Immature natural killer cell (primary cell): ENCODE data around the gene ARL5A. TPM values are rescaled to one million over a fixed set of nuclear protein-coding genes. Genes with fewer than 3 reads are reported as not detected.
A peak's percentile ranks its signal among the peaks of the same experiment; 100 is the strongest.

Experiments
- DNase-seq, 3 donors: peaks; one replicate each; pipeline ENCODE4 v3.0.0; 2022; ENCODE audit warnings: mixed read lengths in 1 of 3
- H3K27ac Mint-ChIP-seq, 6 donors: one replicate each; pipeline ENCODE4 v1.8.0; 2020; ENCODE audit warnings: mixed read lengths in 6 of 6, mild to moderate bottlenecking in 5 of 6, inconsistent platforms in 4 of 6, moderate library complexity in 3 of 6
- H3K27me3 Mint-ChIP-seq, 3 donors: one replicate each; pipeline ENCODE4 v1.8.0; 2020 to 2021; ENCODE audit warnings: low read depth in 3 of 3, mild to moderate bottlenecking in 3 of 3, mixed read lengths in 3 of 3, moderate library complexity in 3 of 3, inconsistent platforms in 1 of 3
- H3K36me3 Mint-ChIP-seq, 3 donors: one replicate each; pipeline ENCODE4 v1.8.0; 2020; ENCODE audit warnings: mixed read lengths in 3 of 3, inconsistent platforms in 2 of 3, mild to moderate bottlenecking in 2 of 3
- H3K4me1 Mint-ChIP-seq, 2 donors: one replicate each; pipeline ENCODE4 v1.8.0; 2020; ENCODE audit warnings: inconsistent platforms in 2 of 2, mild to moderate bottlenecking in 2 of 2, mixed read lengths in 2 of 2, moderate library complexity in 1 of 2
- H3K4me3 Mint-ChIP-seq, 5 donors: one replicate each; pipeline ENCODE4 v1.8.0; 2020; ENCODE audit warnings: mild to moderate bottlenecking in 5 of 5, mixed read lengths in 5 of 5, inconsistent platforms in 3 of 5, moderate library complexity in 3 of 5
- H3K9me3 Mint-ChIP-seq, 6 donors: one replicate each; pipeline ENCODE4 v1.8.0; 2020; ENCODE audit warnings: mild to moderate bottlenecking in 6 of 6, mixed read lengths in 6 of 6, inconsistent platforms in 4 of 6, moderate library complexity in 3 of 6
- polyA plus RNA-seq, 3 donors: library from polyadenylated mRNA; unstranded; fragments of 300-500 nt; fragmentation: Illumina TruSeq; gene quantifications; one replicate each; pipeline ENCODE4 v1.2.3, GENCODE V29; 2021

Gene ARL5A
- polyA plus RNA-seq, 3 donors from 2014 or later = 55.4 to 143 (median 82.1) TPM

DNA sequence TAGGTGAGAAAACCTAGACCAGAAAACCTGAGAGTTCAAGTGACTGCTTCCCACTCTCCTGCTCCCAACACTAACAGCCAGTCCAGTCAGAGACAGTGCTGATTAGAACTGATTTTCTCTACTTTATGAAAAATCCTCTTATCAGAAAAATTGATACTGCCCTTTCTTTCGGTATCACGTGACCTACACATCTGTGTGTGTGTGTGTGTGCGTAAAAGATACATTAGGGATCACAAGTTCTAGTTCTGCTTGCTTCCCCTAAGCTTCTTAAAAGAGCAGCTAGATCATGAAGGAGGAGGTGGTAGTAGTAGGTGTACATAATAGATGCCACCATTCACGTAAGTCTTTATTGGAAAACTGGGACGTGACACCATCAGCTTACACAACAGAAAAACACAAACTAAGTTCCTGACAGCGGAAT lies 1.5 kb downstream of the ARL5A start:
- Mint-ChIP-seq H3K36me3 (no peaks in the 10 kb centered on the region), H3K4me1 (peaks cover 63 to 70% of the 10 kb centered on the region in 2 donors), H3K27me3 (peaks cover 9 to 22% (median 14%) of the 10 kb centered on the region in 3 donors), H3K27ac (peak overlapping the region; percentile 84 to 97 (median 94)), H3K4me3 (peak overlapping the region; percentile 86 to 98 (median 92)), H3K9me3 (no peaks in the 10 kb centered on the region)
- peak in 1 of 3 donors; percentile 5 for DNase-seq

DNA sequence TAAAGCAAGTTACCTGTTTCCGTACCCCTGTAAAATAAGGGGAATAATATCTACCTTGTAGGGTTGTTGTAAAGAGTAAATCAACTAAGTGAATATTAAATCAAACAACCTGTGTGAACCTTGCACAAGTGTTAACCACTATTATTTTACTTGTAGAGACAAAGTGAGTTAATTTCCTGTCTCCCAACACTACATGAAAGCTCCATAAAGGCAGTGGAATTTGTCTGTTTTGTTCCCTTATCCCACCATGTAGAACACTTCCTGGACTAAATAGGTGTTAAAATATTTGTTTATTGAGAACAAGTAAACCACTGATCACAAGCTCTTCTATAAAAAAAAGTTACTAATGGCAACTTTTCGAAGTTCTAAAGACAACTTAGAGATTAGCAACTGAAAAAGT lies 3.3 kb downstream of the ARL5A start:
- peak overlapping the region in 1 of 6 donors; percentile 94 for H3K27ac Mint-ChIP-seq
- no peaks in the 10 kb centered on the region for H3K9me3 Mint-ChIP-seq
- peaks cover 76 to 83% of the 10 kb centered on the region in 2 donors for H3K4me1 Mint-ChIP-seq
- DNase-seq = no peak
- peak overlapping the region in 3 of 5 donors; percentile 31 to 38 (median 36) for H3K4me3 Mint-ChIP-seq
- peaks cover 9 to 22% (median 14%) of the 10 kb centered on the region in 3 donors for H3K27me3 Mint-ChIP-seq
- no peaks in the 10 kb centered on the region for H3K36me3 Mint-ChIP-seq

DNA sequence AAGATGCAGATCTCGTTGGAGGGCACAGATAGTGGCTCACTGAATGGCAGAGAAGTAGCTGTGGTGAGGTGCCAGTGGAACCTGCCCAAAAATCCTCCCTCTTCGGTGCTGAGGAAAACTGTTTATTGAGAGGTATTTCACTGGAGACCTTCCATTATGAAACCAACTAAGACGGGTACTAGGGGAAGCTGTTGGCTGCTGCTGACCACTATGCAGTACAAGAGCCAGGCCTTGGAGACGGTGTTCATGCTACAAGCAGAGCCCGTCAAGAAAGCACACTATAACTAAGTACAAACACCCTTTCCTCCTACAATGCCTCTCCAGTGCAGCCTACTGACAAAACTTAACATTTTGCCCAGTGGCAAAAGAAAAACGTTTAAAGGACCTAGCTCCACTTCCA lies 4.6 kb downstream of the ARL5A start:
- Mint-ChIP-seq H3K27me3 (peaks cover 9 to 14% (median 13%) of the 10 kb centered on the region in 3 donors), H3K27ac (peak overlapping the region in 3 of 6 donors; percentile 3 to 83 (median 51)), H3K36me3 (no peaks in the 10 kb centered on the region), H3K9me3 (no peaks in the 10 kb centered on the region), H3K4me3 (peak overlapping the region in 1 of 5 donors; percentile 30), H3K4me1 (peaks cover 74 to 81% of the 10 kb centered on the region in 2 donors)
- no peak for DNase-seq

DNA sequence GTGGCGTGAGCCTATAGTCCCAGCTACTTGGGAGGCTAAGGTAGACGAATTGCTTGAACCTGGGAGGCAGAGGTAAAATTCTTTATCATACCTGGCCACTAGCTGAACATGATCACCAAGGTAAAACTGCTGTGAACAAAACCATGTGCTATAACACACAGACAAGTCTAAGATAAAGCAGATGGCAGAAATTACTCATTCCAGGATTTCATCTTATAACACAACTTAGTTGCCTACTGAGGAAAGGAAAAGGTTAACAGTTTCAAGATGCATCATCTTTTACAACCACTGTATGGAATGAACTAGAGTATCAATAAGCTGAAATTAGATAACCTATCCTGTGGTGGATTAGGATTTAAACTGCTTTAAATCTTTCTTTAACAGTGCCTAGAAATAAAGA lies 8.3 kb downstream of the ARL5A start:
- peaks cover 54 to 81% of the 10 kb centered on the region in 2 donors for H3K4me1 Mint-ChIP-seq
- H3K4me3 Mint-ChIP-seq = no peak overlapping the region
- H3K27ac Mint-ChIP-seq = no peak overlapping the region
- no peak for DNase-seq
- no peaks in the 10 kb centered on the region for H3K9me3 Mint-ChIP-seq
- no peaks in the 10 kb centered on the region for H3K27me3 Mint-ChIP-seq
- peaks cover 0 to 3% (median 3%) of the 10 kb centered on the region in 3 donors for H3K36me3 Mint-ChIP-seq

DNA sequence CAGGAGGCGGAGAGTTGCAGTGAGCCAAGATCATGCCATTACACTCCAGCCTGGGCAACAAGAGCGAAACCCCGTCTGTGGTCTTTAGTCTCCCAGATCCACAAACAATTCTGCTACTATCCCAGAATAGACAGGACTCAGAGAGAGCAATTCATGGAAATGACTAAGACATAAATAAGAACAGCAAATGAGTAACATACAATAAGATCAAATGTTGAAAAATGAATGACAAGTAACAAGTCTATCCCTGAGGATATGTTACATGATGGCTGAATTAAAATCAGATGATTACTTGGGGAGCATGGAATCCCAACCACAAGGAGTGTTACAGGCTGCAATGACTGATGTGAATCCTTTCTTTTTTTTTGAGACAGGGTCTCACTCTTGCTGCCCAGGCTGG lies 10.3 kb downstream of the ARL5A start:
- no peak overlapping the region for H3K27ac Mint-ChIP-seq
- no peak for DNase-seq
- H3K4me3 Mint-ChIP-seq = no peak overlapping the region
- peaks cover 35 to 61% of the 10 kb centered on the region in 2 donors for H3K4me1 Mint-ChIP-seq
- H3K36me3 Mint-ChIP-seq = peaks cover under 1 to 10% (median 8%) of the 10 kb centered on the region in 3 donors
- no peaks in the 10 kb centered on the region for H3K9me3 Mint-ChIP-seq
- H3K27me3 Mint-ChIP-seq = no peaks in the 10 kb centered on the region

DNA sequence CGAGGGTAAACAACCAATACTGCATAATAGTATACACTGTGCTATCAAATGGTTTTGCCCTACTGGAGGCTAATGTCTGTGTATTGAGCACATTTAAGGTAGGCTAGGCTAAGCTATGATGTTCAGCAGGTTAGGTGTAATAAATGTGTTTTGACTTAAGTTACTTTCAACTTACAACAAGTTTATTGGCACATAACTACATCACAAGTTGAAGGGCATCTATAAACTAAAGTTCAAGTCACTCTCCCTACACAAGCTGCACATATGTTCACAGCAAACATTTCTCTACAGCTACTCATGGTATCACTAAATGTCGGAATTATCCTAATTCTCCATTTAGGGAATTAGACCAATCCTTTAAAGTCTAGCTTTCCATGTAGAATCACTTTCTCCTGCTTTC lies 11.4 kb downstream of the ARL5A start:
- no peaks in the 10 kb centered on the region for H3K9me3 Mint-ChIP-seq
- no peaks in the 10 kb centered on the region for H3K27me3 Mint-ChIP-seq
- no peak overlapping the region for H3K4me3 Mint-ChIP-seq
- H3K4me1 Mint-ChIP-seq = peaks cover 26 to 51% of the 10 kb centered on the region in 2 donors
- DNase-seq = no peak
- peaks cover 8 to 18% (median 16%) of the 10 kb centered on the region in 3 donors for H3K36me3 Mint-ChIP-seq
- no peak overlapping the region for H3K27ac Mint-ChIP-seq

DNA sequence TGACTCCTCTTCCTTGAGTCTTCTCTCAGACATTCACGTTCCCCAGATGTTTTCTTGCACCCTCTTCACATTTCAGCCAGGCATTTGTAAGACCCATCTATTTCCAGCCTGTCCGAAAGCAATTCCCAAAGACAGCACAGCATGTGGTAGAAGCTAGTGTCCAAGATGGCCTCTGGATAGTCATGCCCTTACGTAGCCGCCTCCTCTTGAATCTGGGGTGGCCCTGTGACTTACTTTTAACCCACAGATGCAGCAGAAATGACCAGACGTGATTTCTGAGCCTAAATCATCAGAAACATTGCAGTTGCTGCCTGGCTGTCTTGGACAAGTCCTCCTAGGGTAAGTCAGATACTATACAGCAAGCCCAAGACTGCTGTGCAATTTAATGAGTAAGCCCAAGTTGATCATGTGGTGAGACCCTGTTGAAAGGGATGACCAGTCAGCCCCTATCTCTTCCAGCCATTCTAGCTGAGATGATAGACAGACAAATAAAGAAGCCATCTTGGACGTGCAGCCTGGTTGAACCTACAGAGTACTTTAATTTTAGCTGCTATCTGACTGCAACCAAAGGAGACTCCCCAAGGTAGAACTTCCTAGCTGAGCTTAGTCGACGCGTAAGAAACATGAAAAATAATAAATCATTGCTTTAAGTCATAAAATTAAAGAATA lies 12.3 kb downstream of the ARL5A start:
- Mint-ChIP-seq H3K27me3 (no peaks in the 10 kb centered on the region), H3K4me1 (peaks cover 20 to 44% of the 10 kb centered on the region in 2 donors), H3K36me3 (peaks cover 11 to 23% (median 20%) of the 10 kb centered on the region in 3 donors), H3K4me3 (no peak overlapping the region), H3K9me3 (no peaks in the 10 kb centered on the region), H3K27ac (peak overlapping the region in 2 of 6 donors; percentile 26 to 37)
- no peak for DNase-seq

DNA sequence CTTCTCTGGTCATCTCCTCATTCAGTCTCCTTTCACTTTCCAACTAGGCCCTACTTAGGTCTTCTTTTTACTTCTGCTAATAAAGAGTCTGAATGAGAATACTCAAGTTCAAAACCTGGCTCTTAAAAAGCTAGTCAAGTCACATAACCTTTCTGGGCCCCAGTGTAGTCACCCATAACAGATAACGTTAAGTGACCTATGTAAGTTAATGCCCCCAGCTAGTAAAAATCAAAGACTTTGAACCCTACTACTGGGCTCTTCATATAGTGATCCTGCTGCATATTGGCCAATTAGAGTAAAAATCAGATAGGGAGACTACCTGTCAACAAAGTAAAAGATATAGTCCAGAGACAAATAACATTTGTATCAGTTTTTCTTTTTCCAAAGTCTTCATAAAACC lies 17.7 kb downstream of the ARL5A start:
- no peaks in the 10 kb centered on the region for H3K9me3 Mint-ChIP-seq
- H3K27me3 Mint-ChIP-seq = no peaks in the 10 kb centered on the region
- no peak overlapping the region for H3K4me3 Mint-ChIP-seq
- no peak for DNase-seq
- peaks cover 4 to 5% of the 10 kb centered on the region in 2 donors for H3K4me1 Mint-ChIP-seq
- H3K36me3 Mint-ChIP-seq = peaks cover 17 to 32% (median 21%) of the 10 kb centered on the region in 3 donors
- peak overlapping the region in 4 of 6 donors; percentile 7 to 69 (median 42) for H3K27ac Mint-ChIP-seq

DNA sequence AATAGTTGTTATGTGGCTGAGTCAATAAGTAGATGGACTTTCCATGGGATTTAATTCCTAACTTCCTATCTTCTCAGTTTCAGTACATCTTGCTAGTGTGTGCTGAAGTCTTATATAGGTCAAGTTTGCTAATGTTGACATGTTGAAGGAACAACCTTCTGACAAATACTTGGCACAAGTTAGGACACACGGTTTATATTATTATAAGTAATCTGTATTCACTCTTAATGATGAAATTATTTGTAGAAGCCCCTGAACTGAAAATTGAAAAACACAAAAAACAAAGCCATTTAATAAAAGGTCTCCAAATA lies 19.2 kb downstream of the ARL5A start:
- no peak overlapping the region for H3K27ac Mint-ChIP-seq
- H3K36me3 Mint-ChIP-seq = peaks cover 17 to 28% (median 20%) of the 10 kb centered on the region in 3 donors
- no peaks in the 10 kb centered on the region for H3K9me3 Mint-ChIP-seq
- peaks cover 4 to 5% of the 10 kb centered on the region in 2 donors for H3K4me1 Mint-ChIP-seq
- no peaks in the 10 kb centered on the region for H3K27me3 Mint-ChIP-seq
- DNase-seq = no peak
- no peak overlapping the region for H3K4me3 Mint-ChIP-seq

DNA sequence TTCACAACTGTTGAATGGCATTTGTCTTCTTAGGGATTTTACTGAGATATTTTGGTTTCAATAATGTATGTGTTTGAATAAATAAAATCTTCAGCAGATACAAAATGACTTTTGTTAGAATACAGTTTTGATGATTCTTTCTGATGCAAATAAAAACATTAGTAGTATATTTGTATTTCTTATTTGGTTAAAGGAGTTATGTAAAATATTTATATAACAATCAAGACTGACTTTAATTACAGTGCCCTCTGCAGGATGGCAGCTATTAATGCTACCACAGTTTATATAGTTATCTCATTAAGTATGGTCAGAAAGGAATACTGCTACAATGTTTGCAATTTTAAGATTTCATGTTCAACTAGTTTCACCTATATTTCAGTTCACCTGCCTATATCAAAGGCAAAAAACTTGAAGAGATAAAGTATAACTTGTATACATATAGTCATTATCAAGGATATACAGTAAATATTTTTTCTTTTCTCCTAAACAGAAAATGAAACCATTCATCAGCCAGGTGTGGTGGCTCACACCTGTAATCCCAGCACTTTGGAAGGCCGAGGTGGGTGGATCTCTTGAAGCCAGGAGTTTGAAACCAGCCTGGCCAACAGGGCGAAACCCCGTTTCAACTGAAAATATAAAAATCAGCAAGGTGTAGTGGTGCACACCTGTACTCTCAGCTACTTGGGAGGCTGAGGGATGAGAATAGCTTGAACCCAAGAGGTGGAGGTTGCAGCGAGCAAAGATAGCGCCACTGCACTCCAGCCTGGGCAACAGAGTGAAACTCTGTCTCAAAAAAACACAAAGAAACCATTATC lies 19.8 kb downstream of the ARL5A start:
- Mint-ChIP-seq H3K4me1 (peaks cover 4 to 5% of the 10 kb centered on the region in 2 donors), H3K9me3 (no peaks in the 10 kb centered on the region), H3K27ac (no peak overlapping the region), H3K4me3 (no peak overlapping the region), H3K27me3 (no peaks in the 10 kb centered on the region), H3K36me3 (peaks cover 19 to 25% (median 20%) of the 10 kb centered on the region in 3 donors)
- DNase-seq = peak; percentile 20 to 38 (median 21)

DNA sequence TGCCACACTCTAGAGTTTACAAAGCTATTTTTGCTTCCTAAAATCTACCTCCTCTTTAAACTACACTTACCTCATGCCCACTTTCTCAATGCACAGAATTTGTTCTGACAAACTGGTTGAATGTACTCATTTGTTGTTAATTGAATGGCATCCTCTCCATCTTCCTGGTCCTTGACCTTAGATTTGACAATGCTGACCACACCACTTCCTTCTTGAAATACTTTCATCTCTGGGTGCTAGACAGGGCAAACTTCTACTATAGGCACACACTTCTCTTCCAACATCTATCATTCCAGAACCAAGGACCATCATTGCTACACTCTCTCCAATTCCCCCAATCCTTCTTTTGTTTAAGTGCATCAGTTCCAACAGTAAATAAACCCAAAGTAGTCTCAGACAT lies 22.3 kb downstream of the ARL5A start:
- Mint-ChIP-seq H3K9me3 (no peaks in the 10 kb centered on the region), H3K4me1 (peaks cover 4 to 5% of the 10 kb centered on the region in 2 donors), H3K36me3 (peaks cover 15 to 19% (median 16%) of the 10 kb centered on the region in 3 donors), H3K27ac (no peak overlapping the region), H3K27me3 (no peaks in the 10 kb centered on the region), H3K4me3 (no peak overlapping the region)
- DNase-seq = peak in 1 of 3 donors; percentile 7

DNA sequence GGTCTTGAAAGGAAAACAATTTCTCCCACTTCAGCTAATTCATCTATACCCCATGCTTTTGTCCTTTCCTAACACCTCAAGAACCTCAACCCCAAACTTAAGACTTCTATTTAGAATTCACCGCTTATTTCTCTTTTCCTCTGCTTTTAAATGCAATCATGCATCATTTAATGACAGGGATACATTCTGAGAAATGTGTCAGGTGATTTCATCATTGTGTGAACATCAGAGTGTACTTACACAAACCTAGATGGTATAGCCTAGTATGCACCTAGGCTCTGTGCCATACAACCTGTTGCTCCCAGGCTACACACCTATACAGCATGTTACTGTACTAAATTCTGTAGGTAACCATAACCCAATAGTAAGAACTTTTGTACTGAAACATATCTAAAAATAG lies 22.9 kb downstream of the ARL5A start:
- H3K4me3 Mint-ChIP-seq = no peak overlapping the region
- H3K4me1 Mint-ChIP-seq = peaks cover 4 to 5% of the 10 kb centered on the region in 2 donors
- H3K36me3 Mint-ChIP-seq = peaks cover 12 to 22% (median 16%) of the 10 kb centered on the region in 3 donors
- H3K27ac Mint-ChIP-seq = no peak overlapping the region
- no peaks in the 10 kb centered on the region for H3K27me3 Mint-ChIP-seq
- H3K9me3 Mint-ChIP-seq = no peaks in the 10 kb centered on the region
- no peak for DNase-seq

DNA sequence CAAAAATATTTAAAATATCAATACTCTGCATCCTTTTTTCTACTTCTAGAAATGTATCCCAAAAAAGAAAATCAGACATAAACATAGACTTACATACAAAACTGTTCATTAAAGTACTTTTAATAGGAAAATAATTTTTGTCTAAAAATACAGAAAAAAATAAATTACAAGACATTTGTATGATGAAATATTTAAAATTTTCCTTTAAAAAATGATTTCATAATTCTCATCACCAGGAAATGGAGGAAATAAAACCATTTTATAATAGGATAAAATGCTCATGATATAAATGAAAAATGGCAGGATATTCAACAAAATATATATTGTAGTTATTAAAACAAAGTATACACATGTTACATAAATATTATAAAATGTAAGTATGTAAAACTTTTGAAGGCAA lies 24.4 kb downstream of the ARL5A start:
- Mint-ChIP-seq H3K36me3 (peaks cover 15 to 25% (median 16%) of the 10 kb centered on the region in 3 donors), H3K27me3 (no peaks in the 10 kb centered on the region), H3K9me3 (no peaks in the 10 kb centered on the region), H3K4me1 (peaks cover 3 to 5% of the 10 kb centered on the region in 2 donors), H3K27ac (no peak overlapping the region), H3K4me3 (no peak overlapping the region)
- no peak for DNase-seq

DNA sequence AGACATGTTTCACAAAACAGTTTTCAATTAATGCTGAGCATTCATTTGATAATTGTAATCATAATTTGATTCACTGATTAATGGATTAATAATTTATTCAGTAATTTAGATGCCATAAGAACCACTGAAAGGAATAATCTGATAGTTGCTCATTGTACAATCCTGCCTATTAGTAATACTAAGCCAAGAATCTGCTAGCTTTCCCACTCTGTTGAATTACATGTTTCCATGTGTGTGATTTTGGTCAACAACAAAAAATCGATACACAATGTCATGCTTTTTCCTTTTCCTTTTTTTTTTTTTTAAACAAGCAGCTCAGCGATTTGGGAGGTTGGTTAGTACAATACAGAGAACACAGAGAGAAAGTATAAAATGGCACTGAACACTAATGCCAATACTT lies 25.9 kb downstream of the ARL5A start:
- H3K4me1 Mint-ChIP-seq = peaks cover 0 to 5% of the 10 kb centered on the region in 2 donors
- no peaks in the 10 kb centered on the region for H3K27me3 Mint-ChIP-seq
- DNase-seq = no peak
- H3K27ac Mint-ChIP-seq = no peak overlapping the region
- no peak overlapping the region for H3K4me3 Mint-ChIP-seq
- H3K36me3 Mint-ChIP-seq = peaks cover 15 to 25% (median 16%) of the 10 kb centered on the region in 3 donors
- no peaks in the 10 kb centered on the region for H3K9me3 Mint-ChIP-seq
